Nephron (organoid): ENCODE measurements around the gene ARHGAP19.

ENCODE experiments used
- H3K27ac Mint-ChIP-seq, 3 experiments: 2 replicates each; pipeline ENCODE4 v1.8.0; 2020; ENCODE audit warnings: mixed read lengths in 3 of 3, mild to moderate bottlenecking in 2 of 3, moderate library complexity in 1 of 3
- H3K27me3 Mint-ChIP-seq: 2 replicates; pipeline ENCODE4 v1.8.0; 2021; ENCODE audit warnings: low read depth, mild to moderate bottlenecking, moderate library complexity, mixed read lengths
- H3K36me3 Mint-ChIP-seq: 2 replicates; pipeline ENCODE4 v1.8.0; 2020; ENCODE audit warnings: low read depth, mixed read lengths
- H3K4me1 Mint-ChIP-seq: 2 replicates; pipeline ENCODE4 v1.8.0; 2020; ENCODE audit warnings: mixed read lengths
- H3K4me3 Mint-ChIP-seq, 3 experiments: 2 replicates each; pipeline ENCODE4 v1.8.0; 2020; ENCODE audit warnings: mild to moderate bottlenecking in 3 of 3, mixed read lengths in 3 of 3, moderate library complexity in 2 of 3
- H3K9me3 Mint-ChIP-seq: 2 replicates; pipeline ENCODE4 v1.8.0; 2020; ENCODE audit warnings: mixed read lengths
- CTCF ChIP-seq, 3 experiments: fragments of 200-600 bp; sonication (generic); IDR thresholded peaks; one replicate each; pipeline ENCODE4 v1.5.0; 2021; ENCODE audit warnings: antibody characterized with exemption in 3 of 3; ENCODE audit not compliant: unreplicated experiment in 3 of 3

Gene ARHGAP19

GRCh38 chr10:97238855-97239254 is 53.6 kb downstream of the ARHGAP19 start:
- no peaks in the 10 kb centered on the region for H3K4me1 Mint-ChIP-seq
- peaks cover 13% of the 10 kb centered on the region for H3K36me3 Mint-ChIP-seq
- H3K27ac Mint-ChIP-seq = no peak overlapping the region
- no peak overlapping the region for H3K4me3 Mint-ChIP-seq
- no peaks in the 10 kb centered on the region for H3K9me3 Mint-ChIP-seq
- TF ChIP-seq CTCF (IDR thresholded peaks at IDR 0.05; ENCODE audit: unreplicated experiment in 3 of 3) = no peak
- H3K27me3 Mint-ChIP-seq = no peaks in the 10 kb centered on the region

- H3K36me3 Mint-ChIP-seq = peaks cover 10% of the 10 kb centered on the region
- no peaks in the 10 kb centered on the region for H3K4me1 Mint-ChIP-seq
- no peaks in the 10 kb centered on the region for H3K9me3 Mint-ChIP-seq
- H3K27ac Mint-ChIP-seq = no peak overlapping the region
- H3K4me3 Mint-ChIP-seq = no peak overlapping the region
- TF ChIP-seq CTCF (IDR thresholded peaks at IDR 0.05; ENCODE audit: unreplicated experiment in 3 of 3) = no peak
- H3K27me3 Mint-ChIP-seq = no peaks in the 10 kb centered on the region
These were observed 57.1 kb downstream of the ARHGAP19 start for GRCh38 chr10:97235353-97235752.

- Mint-ChIP-seq H3K4me3 (no peak overlapping the region), H3K4me1 (no peaks in the 10 kb centered on the region), H3K9me3 (no peaks in the 10 kb centered on the region), H3K27ac (no peak overlapping the region), H3K36me3 (peaks cover 20% of the 10 kb centered on the region), H3K27me3 (no peaks in the 10 kb centered on the region)
- peak; percentile 64 to 67 (median 65) for TF ChIP-seq CTCF (IDR thresholded peaks at IDR 0.05; ENCODE audit: unreplicated experiment in 3 of 3)
These were observed 58.0 kb downstream of the ARHGAP19 start for GRCh38 chr10:97234400-97234799.

GRCh38 chr10:97230146-97230545 is 62.3 kb downstream of the ARHGAP19 start:
- no peaks in the 10 kb centered on the region for H3K4me1 Mint-ChIP-seq
- no peaks in the 10 kb centered on the region for H3K9me3 Mint-ChIP-seq
- no peaks in the 10 kb centered on the region for H3K27me3 Mint-ChIP-seq
- H3K4me3 Mint-ChIP-seq = no peak overlapping the region
- H3K27ac Mint-ChIP-seq = no peak overlapping the region
- H3K36me3 Mint-ChIP-seq = peaks cover 41% of the 10 kb centered on the region
- TF ChIP-seq CTCF (IDR thresholded peaks at IDR 0.05; ENCODE audit: unreplicated experiment in 3 of 3) = no peak

- Mint-ChIP-seq H3K27ac (no peak overlapping the region), H3K36me3 (peaks cover 43% of the 10 kb centered on the region), H3K27me3 (no peaks in the 10 kb centered on the region), H3K4me1 (no peaks in the 10 kb centered on the region), H3K9me3 (no peaks in the 10 kb centered on the region), H3K4me3 (no peak overlapping the region)
- no peak for TF ChIP-seq CTCF (IDR thresholded peaks at IDR 0.05; ENCODE audit: unreplicated experiment in 3 of 3)
These were observed 63.0 kb downstream of the ARHGAP19 start for GRCh38 chr10:97229322-97230015.

- Mint-ChIP-seq H3K27ac (no peak overlapping the region), H3K4me3 (no peak overlapping the region), H3K36me3 (peaks cover 43% of the 10 kb centered on the region), H3K9me3 (no peaks in the 10 kb centered on the region), H3K27me3 (no peaks in the 10 kb centered on the region), H3K4me1 (no peaks in the 10 kb centered on the region)
- TF ChIP-seq CTCF (IDR thresholded peaks at IDR 0.05; ENCODE audit: unreplicated experiment in 3 of 3) = no peak
These were observed 63.7 kb downstream of the ARHGAP19 start for GRCh38 chr10:97228775-97229157.
